HG02571 (cell line): ENCODE measurements around the gene DCTD.

Experiments
- ATAC-seq: cut with Tn5 transposase; IDR thresholded peaks from one replicate; pipeline ENCODE4 v1.9.1; 2021; ENCODE audit warnings: mild to moderate bottlenecking, moderate library complexity; ENCODE audit not compliant: unreplicated experiment

Gene DCTD

DNA sequence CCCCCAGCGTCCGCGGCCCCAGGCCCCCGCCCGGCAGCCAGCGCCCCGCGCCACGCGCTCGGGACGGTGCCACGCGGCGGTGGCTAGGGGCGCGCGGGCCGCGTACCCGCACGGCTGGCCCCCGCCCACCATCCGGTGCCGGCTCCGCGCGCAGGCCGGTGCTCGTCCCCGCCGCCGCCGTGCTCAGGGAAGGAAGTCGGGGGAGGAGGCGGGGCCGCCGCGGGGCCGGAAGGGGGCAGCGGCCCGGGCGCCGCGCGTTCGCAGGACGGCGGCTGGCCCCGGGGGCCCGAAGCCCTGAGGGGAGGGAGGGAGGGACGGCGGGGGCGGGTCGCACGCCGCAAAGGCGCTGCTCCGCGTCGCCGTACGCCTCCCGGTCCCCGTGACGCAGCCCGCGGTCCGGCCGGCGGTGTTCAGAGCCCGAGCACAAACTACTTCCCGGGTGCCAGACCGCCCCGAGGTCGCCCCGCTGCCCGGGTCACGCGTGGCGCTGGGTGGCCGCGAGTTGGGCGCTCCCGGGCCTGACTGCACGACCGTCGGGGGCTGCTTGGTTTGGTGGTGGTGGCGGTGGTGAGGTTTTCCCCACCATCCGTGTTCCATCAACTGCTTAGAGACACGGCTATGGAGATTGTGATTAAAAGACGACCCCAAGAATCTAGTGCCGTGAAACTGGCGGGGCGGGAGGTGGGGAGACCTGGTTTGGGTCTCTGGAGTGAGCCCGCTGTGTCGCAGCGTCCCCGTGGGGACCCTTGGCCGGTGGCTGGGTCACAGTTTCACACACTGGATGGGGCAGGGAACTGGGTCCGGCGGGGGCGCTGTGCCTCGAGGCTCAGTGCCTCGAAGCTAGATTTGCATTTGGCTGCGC lies at the start of gene DCTD:
DCTD (minus strand) TSS at position 205 of the 862 bp plus-strand sequence. CDS start 1,818 bp downstream, outside the sequence.
- peak; percentile 84 for ATAC-seq

DNA sequence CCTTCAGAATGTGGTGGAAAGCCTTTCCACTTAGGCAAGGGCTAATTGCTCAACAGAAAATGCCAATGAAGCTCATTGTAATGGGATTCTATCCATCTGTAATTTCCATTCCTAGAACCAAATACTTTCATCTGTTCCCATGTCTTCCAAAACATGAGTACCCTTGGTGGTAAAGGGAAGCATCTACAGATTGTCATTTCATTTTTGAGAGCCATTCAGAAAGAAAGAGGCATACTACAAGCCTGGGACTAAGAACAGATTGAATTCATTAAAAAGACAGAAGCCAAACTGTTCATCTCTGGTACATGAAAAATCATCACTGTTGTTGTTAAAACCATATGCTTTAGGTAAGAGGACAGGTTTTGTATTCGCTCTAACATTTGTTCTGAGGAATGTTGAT lies 43.6 kb upstream of the DCTD start:
- no peak for ATAC-seq

DNA sequence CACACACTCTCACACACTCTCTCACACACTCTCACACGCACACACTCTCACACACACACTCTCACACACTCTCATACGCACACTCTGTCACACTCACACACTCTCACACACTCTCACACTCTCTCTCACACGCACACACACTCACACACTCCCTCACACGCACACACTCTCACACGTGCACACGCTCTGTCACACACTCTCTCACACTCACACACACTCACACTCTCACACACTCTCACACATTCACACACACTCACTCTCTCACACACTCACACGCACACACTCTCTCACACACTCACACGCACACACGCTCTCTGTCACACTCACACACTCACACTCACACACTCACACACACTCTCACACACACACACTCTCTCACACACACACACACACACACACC lies 43.0 kb upstream of the DCTD start:
- ATAC-seq, result no peak

GRCh38 chr4:182955411-182955810 lies 38.2 kb upstream of the DCTD start:
- no peak for ATAC-seq

GRCh38 chr4:182944484-182945213 lies 27.5 kb upstream of the DCTD start:
- no peak for ATAC-seq

GRCh38 chr4:182939680-182940079 lies 22.5 kb upstream of the DCTD start:
- ATAC-seq, result no peak

GRCh38 chr4:182938205-182938645 lies 21.0 kb upstream of the DCTD start:
- peak; percentile 98 for ATAC-seq

GRCh38 chr4:182937268-182938204 lies 20.4 kb upstream of the DCTD start:
- peak; percentile 8 for ATAC-seq

DNA sequence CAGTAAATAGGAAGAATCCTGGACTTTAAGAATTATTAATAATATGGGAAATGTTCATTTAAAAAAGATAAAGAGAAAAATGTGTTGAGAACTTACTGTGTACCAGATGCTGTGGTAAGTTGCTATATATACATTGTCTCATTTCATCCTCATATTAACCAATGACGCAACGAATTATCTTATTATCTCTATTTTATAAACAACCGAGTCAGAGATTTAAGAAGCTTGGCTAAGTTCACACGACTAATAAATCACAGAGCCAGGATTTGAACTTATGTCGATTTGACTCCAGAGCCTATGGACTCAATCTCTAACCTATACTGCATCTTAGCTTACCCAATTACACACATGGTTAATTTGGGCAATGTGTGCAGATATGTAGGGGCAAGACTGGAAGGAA lies 15.5 kb upstream of the DCTD start:
- no peak for ATAC-seq

GRCh38 chr4:182931691-182932345 lies 14.6 kb upstream of the DCTD start:
- no peak for ATAC-seq

GRCh38 chr4:182930889-182931288 lies 13.7 kb upstream of the DCTD start:
- no peak for ATAC-seq

DNA sequence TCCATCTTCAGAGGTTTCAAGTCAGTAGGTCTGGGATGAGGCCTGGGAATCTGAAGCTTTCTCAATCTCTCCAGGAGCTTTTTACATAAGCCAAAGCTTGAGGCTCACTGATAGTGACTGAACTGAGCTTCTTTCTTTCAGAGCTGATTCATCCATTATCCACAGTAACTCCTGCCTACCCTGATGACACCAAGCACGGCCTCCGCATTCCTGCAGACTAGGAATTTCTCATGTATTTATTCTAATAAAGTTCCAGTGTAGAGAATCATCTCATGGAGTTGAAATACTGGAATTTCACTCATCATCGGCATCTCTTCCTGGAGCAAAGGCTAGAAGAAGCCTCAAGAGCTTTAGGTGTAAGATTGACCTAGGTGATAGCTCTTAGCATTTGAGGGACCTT lies 12.1 kb upstream of the DCTD start:
- ATAC-seq, result no peak

DNA sequence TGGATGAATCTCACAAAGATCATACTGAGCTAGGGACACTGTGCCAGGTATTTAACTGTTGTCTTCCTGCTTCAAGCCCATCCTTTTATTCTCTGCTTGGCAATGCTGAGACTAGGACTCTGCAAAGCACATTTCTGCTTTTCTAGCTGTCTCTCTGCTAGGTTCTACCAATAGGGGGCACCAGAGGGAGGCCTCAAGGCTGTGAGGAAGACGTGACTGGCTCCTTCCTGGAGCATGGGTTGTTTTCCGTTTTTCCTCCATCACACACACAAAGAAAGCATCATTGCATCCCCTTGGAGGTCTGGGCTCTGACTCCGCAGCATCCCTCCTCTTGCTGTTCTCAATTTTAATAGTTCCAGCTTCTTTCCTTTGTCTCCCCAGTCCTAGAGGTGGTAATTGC lies 10.9 kb upstream of the DCTD start:
- ATAC-seq, result no peak

- ATAC-seq, result no peak
Observed at GRCh38 chr4:182927505-182927904, 10.3 kb upstream of the DCTD start.

- ATAC-seq, result no peak
Observed at GRCh38 chr4:182925855-182926254, 8.7 kb upstream of the DCTD start.

DNA sequence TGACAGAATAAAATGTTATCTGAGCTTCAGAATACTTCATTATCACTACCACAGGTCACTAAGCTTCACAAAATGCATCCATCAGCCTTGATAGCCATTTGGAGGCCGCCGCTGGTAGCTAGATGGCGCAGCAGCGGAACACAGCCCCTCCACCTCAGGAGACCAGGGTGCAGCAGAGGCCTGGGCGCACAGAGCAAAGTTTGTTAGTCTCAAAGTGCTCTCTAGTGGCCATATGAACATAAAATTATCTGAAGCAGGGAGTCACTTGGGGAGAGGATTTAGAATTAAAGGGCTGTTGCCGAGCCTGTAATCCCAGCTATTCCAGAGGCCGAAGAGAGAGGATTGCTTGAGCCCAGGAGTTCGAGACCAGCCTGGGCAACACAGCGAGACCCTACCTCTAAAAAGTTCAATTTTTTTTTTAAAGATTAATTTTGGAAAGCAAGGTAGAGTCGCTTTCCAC lies 8.1 kb upstream of the DCTD start:
- peak; percentile 99 for ATAC-seq

GRCh38 chr4:182924497-182924896 lies 7.3 kb upstream of the DCTD start:
- ATAC-seq, result no peak

GRCh38 chr4:182923796-182924340 lies 6.7 kb upstream of the DCTD start:
- ATAC-seq, result no peak

DNA sequence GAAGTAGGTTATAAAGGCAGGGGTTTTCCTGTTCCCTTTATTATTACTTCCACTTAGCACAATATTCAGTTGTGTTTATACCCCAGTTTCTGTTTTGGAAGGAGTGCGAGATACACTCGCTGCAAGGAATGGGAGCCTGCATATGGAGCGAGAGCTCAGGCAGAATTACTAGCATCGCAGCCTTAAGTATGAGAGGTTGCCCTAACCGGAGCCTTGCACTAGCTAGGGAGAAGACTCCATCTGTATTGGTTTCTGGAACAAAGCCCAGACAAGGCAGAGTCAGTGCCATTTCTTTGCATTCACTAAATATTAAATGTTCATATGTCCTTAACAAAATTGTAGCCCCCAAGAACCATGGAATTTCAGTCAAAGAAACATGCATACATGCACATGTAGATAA lies 6.2 kb upstream of the DCTD start:
- no peak for ATAC-seq
